Endothelial cell (in vitro differentiated cells): ENCODE data around the gene PEX11A. TPM values are rescaled to one million over a fixed set of nuclear protein-coding genes. Genes with fewer than 3 reads are reported as not detected.

ENCODE experiments used
- DNase-seq: peaks from one replicate; pipeline ENCODE4 v3.0.0; 2021; ENCODE audit warnings: low spot score
- H3K27ac Mint-ChIP-seq: one replicate; pipeline ENCODE4 v1.8.0; 2021; ENCODE audit warnings: mixed read lengths, inconsistent platforms; ENCODE audit not compliant: unreplicated experiment
- H3K27me3 Mint-ChIP-seq: one replicate; pipeline ENCODE4 v1.8.0; 2021; ENCODE audit warnings: mild to moderate bottlenecking, moderate library complexity, mixed read lengths, inconsistent platforms; ENCODE audit not compliant: unreplicated experiment
- H3K36me3 Mint-ChIP-seq: one replicate; pipeline ENCODE4 v1.8.0; 2021; ENCODE audit warnings: mild to moderate bottlenecking, low read depth, mixed read lengths, inconsistent platforms; ENCODE audit not compliant: unreplicated experiment
- H3K4me1 Mint-ChIP-seq: one replicate; pipeline ENCODE4 v1.8.0; 2021; ENCODE audit warnings: mild to moderate bottlenecking, mixed read lengths, inconsistent platforms; ENCODE audit not compliant: unreplicated experiment
- H3K4me3 Mint-ChIP-seq: one replicate; pipeline ENCODE4 v1.8.0; 2021; ENCODE audit warnings: mild to moderate bottlenecking, mixed read lengths, inconsistent platforms; ENCODE audit not compliant: unreplicated experiment
- H3K9me3 Mint-ChIP-seq: one replicate; pipeline ENCODE4 v1.8.0; 2021; ENCODE audit warnings: mixed read lengths, inconsistent platforms; ENCODE audit not compliant: unreplicated experiment
- CTCF ChIP-seq: fragments of 200-600 bp; sonication (generic); IDR thresholded peaks from one replicate; pipeline ENCODE4 v1.5.0; 2021; ENCODE audit warnings: antibody characterized with exemption; ENCODE audit not compliant: unreplicated experiment
- total RNA-seq: library from RNA; stranded (reverse); fragmentation: NEBNext Ultra II Directional; extraction: Animal tissue kit (Norgen Biotek cat#: 25700); gene quantifications from one replicate; pipeline ENCODE4 v1.2.1, GENCODE V29; 2021; ENCODE audit not compliant: unreplicated experiment

The PEX11A gene
- total RNA-seq, 1 donor from 2014 or later = 4.5 TPM

- Mint-ChIP-seq H3K4me1 (peaks cover 15% of the 10 kb centered on the region), H3K9me3 (no peaks in the 10 kb centered on the region), H3K27ac (peak overlapping the region; percentile 30), H3K4me3 (no peak overlapping the region), H3K36me3 (no peaks in the 10 kb centered on the region), H3K27me3 (no peaks in the 10 kb centered on the region)
- no peak for TF ChIP-seq CTCF
- no peak for DNase-seq
These were observed 24.2 kb upstream of the PEX11A start for GRCh38 chr15:89714775-89715174.

- no peaks in the 10 kb centered on the region for H3K27me3 Mint-ChIP-seq
- no peak for DNase-seq
- no peak overlapping the region for H3K4me3 Mint-ChIP-seq
- TF ChIP-seq CTCF = no peak
- H3K27ac Mint-ChIP-seq = no peak overlapping the region
- H3K9me3 Mint-ChIP-seq = no peaks in the 10 kb centered on the region
- H3K36me3 Mint-ChIP-seq = no peaks in the 10 kb centered on the region
- H3K4me1 Mint-ChIP-seq = peaks cover 3% of the 10 kb centered on the region
These were observed 17.0 kb upstream of the PEX11A start for GRCh38 chr15:89707577-89707976.

GRCh38 chr15:89704411-89704810 is 13.9 kb upstream of the PEX11A start:
- Mint-ChIP-seq H3K9me3 (no peaks in the 10 kb centered on the region), H3K4me1 (peaks cover 3% of the 10 kb centered on the region), H3K36me3 (no peaks in the 10 kb centered on the region), H3K27me3 (no peaks in the 10 kb centered on the region), H3K27ac (no peak overlapping the region), H3K4me3 (no peak overlapping the region)
- DNase-seq = no peak
- TF ChIP-seq CTCF = no peak

- H3K9me3 Mint-ChIP-seq = no peaks in the 10 kb centered on the region
- H3K27ac Mint-ChIP-seq = no peak overlapping the region
- DNase-seq = no peak
- no peaks in the 10 kb centered on the region for H3K36me3 Mint-ChIP-seq
- H3K27me3 Mint-ChIP-seq = peaks cover 5% of the 10 kb centered on the region
- peaks cover 3% of the 10 kb centered on the region for H3K4me1 Mint-ChIP-seq
- H3K4me3 Mint-ChIP-seq = no peak overlapping the region
- TF ChIP-seq CTCF = no peak
These were observed 4.6 kb upstream of the PEX11A start for GRCh38 chr15:89695198-89695597.

GRCh38 chr15:89693696-89694095 is 3.1 kb upstream of the PEX11A start:
- no peaks in the 10 kb centered on the region for H3K36me3 Mint-ChIP-seq
- no peak for TF ChIP-seq CTCF
- no peak for DNase-seq
- no peak overlapping the region for H3K27ac Mint-ChIP-seq
- H3K4me3 Mint-ChIP-seq = no peak overlapping the region
- peaks cover 3% of the 10 kb centered on the region for H3K4me1 Mint-ChIP-seq
- peaks cover 7% of the 10 kb centered on the region for H3K27me3 Mint-ChIP-seq
- no peaks in the 10 kb centered on the region for H3K9me3 Mint-ChIP-seq
